OCI-LY1 (cell line): ENCODE measurements around the gene DDX42.

Experiments
- H2AFZ ChIP-seq: fragments of 200-600 bp; sonication (generic), shearing (Covaris generic); 2 replicates; pipeline ENCODE4 v1.6.0; 2014; ENCODE audit warnings: antibody characterized with exemption, mild to moderate bottlenecking, low read length
- H3F3A ChIP-seq: fragments of 200-600 bp; sonication (generic), shearing (Covaris generic); 2 replicates; pipeline ENCODE4 v1.6.0; 2014; ENCODE audit warnings: mild to moderate bottlenecking, antibody characterized with exemption, low read length, moderate library complexity; ENCODE audit not compliant: insufficient read depth
- H3K27ac ChIP-seq: fragments of 200-600 bp; sonication (generic); 2 replicates; pipeline ENCODE4 v1.5.1; 2014; ENCODE audit warnings: low read length, mixed run types, mild to moderate bottlenecking, low read depth; ENCODE audit not compliant: poor library complexity, severe bottlenecking
- H3K27me3 ChIP-seq: fragments of 200-600 bp; sonication (generic); 2 replicates; pipeline ENCODE4 v1.6.0; 2014; ENCODE audit warnings: antibody characterized with exemption, mild to moderate bottlenecking, low read length, moderate library complexity; ENCODE audit not compliant: insufficient read depth
- H3K36me3 ChIP-seq: fragments of 200-600 bp; sonication (generic); 2 replicates; pipeline ENCODE4 v1.6.1; 2014; ENCODE audit warnings: mild to moderate bottlenecking, antibody characterized with exemption, low read length, moderate library complexity, mixed read lengths; ENCODE audit not compliant: insufficient read depth
- H3K4me1 ChIP-seq: fragments of 200-600 bp; sonication (generic); 2 replicates; pipeline ENCODE4 v1.5.1; 2014; ENCODE audit warnings: mild to moderate bottlenecking, low read length, moderate library complexity; ENCODE audit not compliant: insufficient read depth, severe bottlenecking
- H3K4me2 ChIP-seq: fragments of 200-600 bp; sonication (generic), shearing (Covaris generic); 2 replicates; pipeline ENCODE4 v1.6.1; 2014; ENCODE audit warnings: low read length
- H3K4me3 ChIP-seq: fragments of 200-600 bp; sonication (generic); 2 replicates; pipeline ENCODE4 v1.5.1; 2014; ENCODE audit warnings: low read length, low read depth, mild to moderate bottlenecking, mixed read lengths; ENCODE audit not compliant: poor library complexity, severe bottlenecking
- H3K79me2 ChIP-seq: fragments of 200-600 bp; shearing (Covaris generic); 2 replicates; pipeline ENCODE4 v1.6.1; 2016; ENCODE audit warnings: mixed run types, low read length, mixed read lengths; ENCODE audit not compliant: insufficient read depth
- H3K9ac ChIP-seq: fragments of 200-600 bp; sonication (generic), shearing (Covaris generic); 2 replicates; pipeline ENCODE4 v1.6.1; 2014; ENCODE audit warnings: mild to moderate bottlenecking, low read length, mixed read lengths
- H3K9me2 ChIP-seq: fragments of 200-600 bp; sonication (generic), shearing (Covaris generic); 2 replicates; pipeline ENCODE4 v1.6.1; 2014; ENCODE audit warnings: low read depth, mild to moderate bottlenecking, low read length, mixed read lengths
- H3K9me3 ChIP-seq: fragments of 200-600 bp; shearing (Covaris generic); 2 replicates; pipeline ENCODE4 v1.6.1; 2014; ENCODE audit warnings: low read length, mixed read lengths
- H4K20me1 ChIP-seq: fragments of 200-600 bp; sonication (generic), shearing (Covaris generic); 2 replicates; pipeline ENCODE4 v1.6.0; 2016; ENCODE audit warnings: mild to moderate bottlenecking, low read length; ENCODE audit not compliant: insufficient read depth
- EZH2 ChIP-seq: fragments of 200-600 bp; sonication (generic), shearing (Covaris generic); IDR thresholded peaks from 2 replicates; pipeline ENCODE4 v1.8.0; 2017; ENCODE audit warnings: borderline replicate concordance, mixed run types, mild to moderate bottlenecking, antibody characterized with exemption, low read length, moderate library complexity, mixed read lengths
- TF ChIP-seq, protein P1 (sequence below): fragments of 200-600 bp; sonication (generic), shearing (Covaris generic); IDR thresholded peaks from 2 replicates; pipeline ENCODE4 v1.5.1; 2017; ENCODE audit warnings: mild to moderate bottlenecking, antibody characterized with exemption, low read length, moderate library complexity, mixed read lengths

DDX42 gene

DNA sequence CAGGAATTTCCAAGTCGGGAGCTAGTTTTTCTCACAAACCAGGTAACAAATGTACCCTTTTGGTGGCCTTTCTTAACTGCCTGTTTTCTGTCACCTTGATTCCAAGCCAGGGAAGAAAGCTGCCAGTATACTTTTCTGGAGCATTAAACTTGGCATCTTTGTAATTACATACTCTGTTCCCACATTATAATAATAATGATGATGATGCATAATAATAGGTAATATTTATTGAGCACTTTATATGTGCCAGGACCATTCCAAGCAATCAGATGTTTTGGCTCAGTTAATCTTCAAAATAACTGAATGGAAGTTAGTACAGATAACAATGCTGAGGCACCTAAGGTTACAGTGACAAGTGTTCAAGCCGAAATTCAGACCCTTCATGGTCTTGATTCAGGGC is 42.2 kb downstream of the DDX42 start:
- no peak overlapping the region for H2AFZ ChIP-seq
- H4K20me1 ChIP-seq = no peaks in the 10 kb centered on the region
- H3K4me3 ChIP-seq = no peak overlapping the region
- H3K36me3 ChIP-seq = peaks cover 100% of the 10 kb centered on the region
- no peaks in the 10 kb centered on the region; the same call in 1 of the 2 replicates for H3F3A ChIP-seq
- H3K27me3 ChIP-seq = no peaks in the 10 kb centered on the region
- H3K79me2 ChIP-seq = no peaks in the 10 kb centered on the region
- TF ChIP-seq, protein P1, sequence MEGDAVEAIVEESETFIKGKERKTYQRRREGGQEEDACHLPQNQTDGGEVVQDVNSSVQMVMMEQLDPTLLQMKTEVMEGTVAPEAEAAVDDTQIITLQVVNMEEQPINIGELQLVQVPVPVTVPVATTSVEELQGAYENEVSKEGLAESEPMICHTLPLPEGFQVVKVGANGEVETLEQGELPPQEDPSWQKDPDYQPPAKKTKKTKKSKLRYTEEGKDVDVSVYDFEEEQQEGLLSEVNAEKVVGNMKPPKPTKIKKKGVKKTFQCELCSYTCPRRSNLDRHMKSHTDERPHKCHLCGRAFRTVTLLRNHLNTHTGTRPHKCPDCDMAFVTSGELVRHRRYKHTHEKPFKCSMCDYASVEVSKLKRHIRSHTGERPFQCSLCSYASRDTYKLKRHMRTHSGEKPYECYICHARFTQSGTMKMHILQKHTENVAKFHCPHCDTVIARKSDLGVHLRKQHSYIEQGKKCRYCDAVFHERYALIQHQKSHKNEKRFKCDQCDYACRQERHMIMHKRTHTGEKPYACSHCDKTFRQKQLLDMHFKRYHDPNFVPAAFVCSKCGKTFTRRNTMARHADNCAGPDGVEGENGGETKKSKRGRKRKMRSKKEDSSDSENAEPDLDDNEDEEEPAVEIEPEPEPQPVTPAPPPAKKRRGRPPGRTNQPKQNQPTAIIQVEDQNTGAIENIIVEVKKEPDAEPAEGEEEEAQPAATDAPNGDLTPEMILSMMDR = no peak
- no peak for TF ChIP-seq EZH2
- no peaks in the 10 kb centered on the region for H3K4me1 ChIP-seq
- no peak overlapping the region for H3K9ac ChIP-seq
- no peaks in the 10 kb centered on the region for H3K9me3 ChIP-seq
- no peak overlapping the region for H3K27ac ChIP-seq
- no peaks in the 10 kb centered on the region for H3K9me2 ChIP-seq
- no peak overlapping the region for H3K4me2 ChIP-seq

DNA sequence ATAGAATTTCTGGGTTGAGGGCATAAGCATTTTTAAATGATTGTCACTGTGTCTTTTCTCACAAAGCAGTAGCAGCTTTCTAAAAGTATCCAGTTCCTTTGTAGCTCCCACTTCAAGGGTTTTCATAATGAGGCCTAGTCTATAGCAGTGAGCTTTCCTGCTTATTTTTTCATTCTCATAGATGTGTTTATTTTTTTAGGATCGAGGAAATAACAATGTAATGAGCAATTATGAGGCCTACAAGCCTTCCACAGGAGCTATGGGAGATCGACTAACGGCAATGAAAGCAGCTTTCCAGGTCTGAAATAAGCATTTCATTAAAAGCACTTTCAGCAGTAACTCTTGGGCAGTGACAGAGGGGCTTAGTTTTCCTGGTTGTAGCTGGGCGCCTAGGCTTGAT is 42.7 kb downstream of the DDX42 start:
- H3K9me3 ChIP-seq = no peaks in the 10 kb centered on the region
- no peaks in the 10 kb centered on the region for H3K9me2 ChIP-seq
- H3K4me3 ChIP-seq = no peak overlapping the region
- TF ChIP-seq, protein P1 = no peak
- no peak for TF ChIP-seq EZH2
- H3K36me3 ChIP-seq = peaks cover 100% of the 10 kb centered on the region
- no peak overlapping the region for H3K27ac ChIP-seq
- H3F3A ChIP-seq = no peaks in the 10 kb centered on the region; the same call in 1 of the 2 replicates
- no peak overlapping the region for H2AFZ ChIP-seq
- no peaks in the 10 kb centered on the region for H3K79me2 ChIP-seq
- H3K4me2 ChIP-seq = no peak overlapping the region
- no peaks in the 10 kb centered on the region for H3K27me3 ChIP-seq
- no peak overlapping the region for H3K9ac ChIP-seq
- no peaks in the 10 kb centered on the region for H4K20me1 ChIP-seq
- no peaks in the 10 kb centered on the region for H3K4me1 ChIP-seq

DNA sequence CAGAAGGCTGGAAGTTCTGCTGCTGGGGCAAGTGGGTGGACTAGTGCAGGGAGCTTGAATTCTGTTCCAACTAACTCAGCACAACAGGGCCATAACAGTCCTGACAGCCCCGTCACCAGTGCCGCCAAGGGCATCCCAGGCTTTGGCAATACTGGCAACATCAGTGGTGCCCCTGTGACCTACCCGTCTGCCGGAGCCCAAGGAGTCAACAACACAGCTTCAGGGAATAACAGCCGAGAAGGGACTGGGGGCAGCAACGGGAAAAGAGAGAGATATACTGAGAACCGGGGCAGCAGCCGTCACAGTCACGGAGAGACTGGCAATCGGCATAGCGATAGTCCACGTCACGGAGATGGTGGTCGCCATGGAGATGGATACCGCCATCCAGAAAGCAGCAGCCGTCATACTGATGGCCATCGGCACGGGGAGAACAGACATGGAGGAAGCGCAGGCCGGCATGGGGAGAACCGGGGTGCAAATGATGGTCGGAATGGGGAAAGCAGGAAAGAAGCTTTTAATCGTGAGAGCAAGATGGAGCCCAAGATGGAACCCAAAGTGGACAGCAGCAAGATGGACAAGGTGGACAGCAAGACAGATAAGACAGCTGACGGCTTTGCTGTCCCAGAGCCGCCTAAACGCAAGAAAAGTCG is 43.9 kb downstream of the DDX42 start:
- H3K4me3 ChIP-seq = no peak overlapping the region
- H3K27ac ChIP-seq = no peak overlapping the region
- H3K27me3 ChIP-seq = no peaks in the 10 kb centered on the region
- no peaks in the 10 kb centered on the region; the same call in 1 of the 2 replicates for H3F3A ChIP-seq
- H3K9ac ChIP-seq = no peak overlapping the region
- H4K20me1 ChIP-seq = no peaks in the 10 kb centered on the region
- TF ChIP-seq, protein P1 = no peak
- no peak for TF ChIP-seq EZH2
- peaks cover 5% of the 10 kb centered on the region for H3K4me1 ChIP-seq
- H3K4me2 ChIP-seq = no peak overlapping the region
- H3K79me2 ChIP-seq = no peaks in the 10 kb centered on the region
- no peaks in the 10 kb centered on the region for H3K9me2 ChIP-seq
- peaks cover 100% of the 10 kb centered on the region for H3K36me3 ChIP-seq
- H3K9me3 ChIP-seq = no peaks in the 10 kb centered on the region
- no peak overlapping the region for H2AFZ ChIP-seq
